ENCODE results near the gene PRDM16. TPM values are rescaled to one million over a fixed set of nuclear protein-coding genes. Genes with fewer than 3 reads are reported as not detected.

Gene PRDM16
- total RNA-seq, 4 donors from 2014 or later: 0.19 to 1.6 (median 0.36) TPM

- peaks cover 64% of the 10 kb centered on the region for H3K27me3 ChIP-seq
- no peak overlapping the region for H3K4me3 ChIP-seq
- no peak for DNase-seq (ENCODE audit: low spot score in 2 of 2)
- TF ChIP-seq POLR2AphosphoS5 (IDR thresholded peaks at IDR 0.05): no peak
- no peak for TF ChIP-seq CTCF (IDR thresholded peaks at IDR 0.05)
- TF ChIP-seq POLR2A (IDR thresholded peaks at IDR 0.05): no peak
- no peak for TF ChIP-seq EP300 (IDR thresholded peaks at IDR 0.05)
- no peaks in the 10 kb centered on the region for H3K36me3 ChIP-seq
- no peaks in the 10 kb centered on the region for H3K4me1 ChIP-seq
- WGBS: 81% methylated on average over 23 of the region's 27 CpGs
- no peaks in the 10 kb centered on the region for H3K9me3 ChIP-seq
- H3K27ac ChIP-seq: no peak overlapping the region
Measured at GRCh38 chr1:3439346-3440299, 370.6 kb downstream of the PRDM16 start.

- no peak for TF ChIP-seq POLR2AphosphoS5 (IDR thresholded peaks at IDR 0.05)
- no peak for TF ChIP-seq POLR2A (IDR thresholded peaks at IDR 0.05)
- H3K4me1 ChIP-seq: no peaks in the 10 kb centered on the region
- DNase-seq (ENCODE audit: low spot score in 2 of 2): no peak
- H3K27me3 ChIP-seq: peaks cover 62% of the 10 kb centered on the region
- H3K36me3 ChIP-seq: no peaks in the 10 kb centered on the region
- WGBS: 57% methylated on average over 10 of the region's 10 CpGs
- no peak overlapping the region for H3K4me3 ChIP-seq
- H3K9me3 ChIP-seq: no peaks in the 10 kb centered on the region
- H3K27ac ChIP-seq: no peak overlapping the region
Measured at GRCh38 chr1:3440300-3440681, 371.3 kb downstream of the PRDM16 start.

- DNase-seq (ENCODE audit: low spot score in 2 of 2): no peak
- Histone ChIP-seq H3K4me1 (no peaks in the 10 kb centered on the region), H3K27me3 (peaks cover 56% of the 10 kb centered on the region), H3K9me3 (no peaks in the 10 kb centered on the region), H3K4me3 (no peak overlapping the region), H3K27ac (no peak overlapping the region), H3K36me3 (no peaks in the 10 kb centered on the region)
- 56% methylated on average over 13 of the region's 20 CpGs for WGBS
- TF ChIP-seq CTCF (IDR thresholded peaks at IDR 0.05) (no peak), EP300 (IDR thresholded peaks at IDR 0.05) (no peak), POLR2AphosphoS5 (IDR thresholded peaks at IDR 0.05) (no peak), POLR2A (IDR thresholded peaks at IDR 0.05) (no peak)
Measured at GRCh38 chr1:3440711-3441409, 371.9 kb downstream of the PRDM16 start.

GRCh38 chr1:3441410-3441847, 372.4 kb downstream of the PRDM16 start:
- no peaks in the 10 kb centered on the region for H3K36me3 ChIP-seq

GRCh38 chr1:3441880-3442279, 372.9 kb downstream of the PRDM16 start:
- Histone ChIP-seq H3K9me3 (no peaks in the 10 kb centered on the region), H3K36me3 (no peaks in the 10 kb centered on the region), H3K4me3 (no peak overlapping the region), H3K27ac (no peak overlapping the region), H3K27me3 (peaks cover 53% of the 10 kb centered on the region), H3K4me1 (no peaks in the 10 kb centered on the region)
- WGBS: 76% methylated on average over 8 of the region's 8 CpGs
- TF ChIP-seq POLR2A (IDR thresholded peaks at IDR 0.05): no peak
- TF ChIP-seq CTCF (IDR thresholded peaks at IDR 0.05): no peak
- TF ChIP-seq EP300 (IDR thresholded peaks at IDR 0.05): no peak
- no peak for TF ChIP-seq POLR2AphosphoS5 (IDR thresholded peaks at IDR 0.05)
- no peak for DNase-seq (ENCODE audit: low spot score in 2 of 2)

More at GRCh38 chr1:3441410-3441847, 372.4 kb downstream of the PRDM16 start:
- TF ChIP-seq CTCF (IDR thresholded peaks at IDR 0.05) (no peak), POLR2AphosphoS5 (IDR thresholded peaks at IDR 0.05) (no peak), POLR2A (IDR thresholded peaks at IDR 0.05) (no peak), EP300 (IDR thresholded peaks at IDR 0.05) (no peak)
- no peak overlapping the region for H3K27ac ChIP-seq
- no peak for DNase-seq (ENCODE audit: low spot score in 2 of 2)
- 67% methylated on average over 8 of the region's 8 CpGs for WGBS
- no peak overlapping the region for H3K4me3 ChIP-seq
- peaks cover 56% of the 10 kb centered on the region for H3K27me3 ChIP-seq
- no peaks in the 10 kb centered on the region for H3K4me1 ChIP-seq
- H3K9me3 ChIP-seq: no peaks in the 10 kb centered on the region
